Astrocyte (in vitro differentiated cells and primary cell): ENCODE results near the gene NECTIN4. TPM values are rescaled to one million over a fixed set of nuclear protein-coding genes. Genes with fewer than 3 reads are reported as not detected.

Source experiments
- DNase-seq: peaks from one replicate; pipeline ENCODE4 v3.0.0-alpha.2; 2010; ENCODE audit warnings: low read depth
- FAIRE-seq: peaks from 2 replicates; lab custom pipeline; 2011; peaks lifted over from hg19 to GRCh38; lab: Jason Lieb, UNC
- H2AFZ ChIP-seq: 2 replicates; pipeline ENCODE4 v1.6.0; 2012; ENCODE audit warnings: low read depth, low read length, inconsistent platforms
- H3K27ac ChIP-seq: 2 replicates; pipeline ENCODE4 v1.5.1; 2011; ENCODE audit warnings: low read depth, low read length, inconsistent platforms
- H3K27me3 ChIP-seq: 2 replicates; pipeline ENCODE4 v1.6.0; 2011; ENCODE audit warnings: low read length, inconsistent platforms; ENCODE audit not compliant: insufficient read depth
- H3K36me3 ChIP-seq: 2 replicates; pipeline ENCODE4 v1.5.1; 2011; ENCODE audit warnings: low read length, inconsistent platforms; ENCODE audit not compliant: insufficient read depth
- H3K4me1 ChIP-seq: 2 replicates; pipeline ENCODE4 v1.5.1; 2011; ENCODE audit warnings: low read length, inconsistent platforms; ENCODE audit not compliant: insufficient read depth
- H3K4me2 ChIP-seq: 2 replicates; pipeline ENCODE4 v1.6.0; 2012; ENCODE audit warnings: low read length, inconsistent platforms
- H3K4me3 ChIP-seq: 2 replicates; pipeline ENCODE4 v1.5.1; 2011; ENCODE audit warnings: low read depth, mild to moderate bottlenecking, low read length, inconsistent platforms; ENCODE audit not compliant: insufficient read depth
- H3K79me2 ChIP-seq: 2 replicates; pipeline ENCODE4 v1.6.0; 2012; ENCODE audit warnings: mild to moderate bottlenecking, low read length, inconsistent platforms; ENCODE audit not compliant: insufficient read depth
- H3K9ac ChIP-seq: 2 replicates; pipeline ENCODE4 v1.6.0; 2012; ENCODE audit warnings: mild to moderate bottlenecking, low read length, inconsistent platforms
- H3K9me3 ChIP-seq: 2 replicates; pipeline ENCODE4 v1.5.1; 2012; ENCODE audit warnings: low read depth, mild to moderate bottlenecking, low read length, inconsistent platforms; ENCODE audit not compliant: insufficient read depth
- H4K20me1 ChIP-seq: 2 replicates; pipeline ENCODE4 v1.6.0; 2012; ENCODE audit warnings: low read length, inconsistent platforms; ENCODE audit not compliant: insufficient read depth
- H3K27ac Mint-ChIP-seq: one replicate; pipeline ENCODE4 v1.8.0; 2021; ENCODE audit warnings: mild to moderate bottlenecking, mixed read lengths; ENCODE audit not compliant: unreplicated experiment
- H3K27me3 Mint-ChIP-seq: one replicate; pipeline ENCODE4 v1.8.0; 2021; ENCODE audit warnings: low read depth, mixed read lengths; ENCODE audit not compliant: unreplicated experiment
- H3K36me3 Mint-ChIP-seq: one replicate; pipeline ENCODE4 v1.8.0; 2021; ENCODE audit warnings: low read depth, mixed read lengths; ENCODE audit not compliant: unreplicated experiment
- H3K4me1 Mint-ChIP-seq: one replicate; pipeline ENCODE4 v1.8.0; 2021; ENCODE audit warnings: low read depth, mixed read lengths; ENCODE audit not compliant: unreplicated experiment
- H3K4me3 Mint-ChIP-seq: one replicate; pipeline ENCODE4 v1.8.0; 2021; ENCODE audit warnings: mild to moderate bottlenecking, moderate library complexity, mixed read lengths; ENCODE audit not compliant: unreplicated experiment
- H3K9me3 Mint-ChIP-seq: one replicate; pipeline ENCODE4 v1.8.0; 2021; ENCODE audit warnings: mild to moderate bottlenecking, mixed read lengths; ENCODE audit not compliant: unreplicated experiment
- EZH2 ChIP-seq: IDR thresholded peaks from 2 replicates; pipeline ENCODE4 v1.6.1; 2012; ENCODE audit warnings: mild to moderate bottlenecking, low read length, inconsistent platforms; ENCODE audit not compliant: insufficient read depth
- total RNA-seq: library from RNA; stranded (reverse); gene quantifications from 2 replicates; pipeline ENCODE4 v1.2.1, GENCODE V29; 2021
- TF ChIP-seq, protein P1 (sequence below): IDR thresholded peaks from 2 replicates; pipeline ENCODE4 v1.5.1; 2011; ENCODE audit warnings: low read depth, mild to moderate bottlenecking, inconsistent platforms, low read length, moderate library complexity; ENCODE audit not compliant: insufficient read depth

NECTIN4 gene
- total RNA-seq, 1 donor from 2014 or later, result 1.9 TPM

DNA sequence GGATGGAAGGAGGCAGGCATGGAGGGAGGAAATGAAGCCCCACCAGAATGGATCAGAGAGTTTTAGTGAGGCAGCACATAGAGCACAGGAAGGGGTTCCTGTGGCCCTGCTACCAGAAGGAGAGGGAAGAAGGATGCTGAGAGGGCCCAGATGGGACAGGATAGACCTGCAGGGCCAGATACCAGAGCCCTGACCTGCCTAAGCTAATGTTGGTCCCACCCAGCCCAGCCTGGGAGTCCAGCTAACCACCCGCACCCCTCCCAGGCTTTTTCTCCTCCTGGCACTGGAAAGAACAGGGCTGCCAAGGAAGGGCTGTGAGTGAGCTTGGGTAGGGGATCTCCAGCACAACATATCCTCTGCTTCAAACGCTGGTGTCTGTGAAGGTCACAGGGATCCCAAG lies 6.9 kb downstream of the NECTIN4 start:
- Mint-ChIP-seq H3K4me1 (peaks cover 55% of the 10 kb centered on the region), H3K4me3 (peak overlapping the region; percentile 28), H3K27ac (peak overlapping the region; percentile 89)

DNA sequence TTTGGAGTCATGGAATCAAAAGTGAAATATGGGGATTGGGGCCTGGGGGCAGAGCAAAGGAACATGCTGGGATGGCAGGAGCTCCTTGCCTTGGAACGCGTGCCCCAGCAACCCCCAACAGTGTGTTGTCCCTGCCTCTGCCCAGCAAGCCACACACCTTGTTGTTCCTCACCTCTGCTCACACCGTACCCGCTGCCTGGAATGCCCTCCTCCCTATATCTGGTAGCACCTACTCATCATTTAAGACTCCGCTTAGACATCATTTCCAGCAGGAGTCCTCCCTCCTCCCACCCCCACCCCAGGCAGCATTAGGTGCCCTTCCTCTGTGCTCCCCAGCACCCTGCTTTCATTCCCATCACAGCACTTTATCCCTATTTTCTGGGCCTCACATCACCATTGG lies 7.8 kb downstream of the NECTIN4 start:
- DNase-seq (no peak), FAIRE-seq (no peak)
- no peak overlapping the region for H3K4me3 Mint-ChIP-seq
- TF ChIP-seq EZH2, result no peak
- TF ChIP-seq, protein P1, sequence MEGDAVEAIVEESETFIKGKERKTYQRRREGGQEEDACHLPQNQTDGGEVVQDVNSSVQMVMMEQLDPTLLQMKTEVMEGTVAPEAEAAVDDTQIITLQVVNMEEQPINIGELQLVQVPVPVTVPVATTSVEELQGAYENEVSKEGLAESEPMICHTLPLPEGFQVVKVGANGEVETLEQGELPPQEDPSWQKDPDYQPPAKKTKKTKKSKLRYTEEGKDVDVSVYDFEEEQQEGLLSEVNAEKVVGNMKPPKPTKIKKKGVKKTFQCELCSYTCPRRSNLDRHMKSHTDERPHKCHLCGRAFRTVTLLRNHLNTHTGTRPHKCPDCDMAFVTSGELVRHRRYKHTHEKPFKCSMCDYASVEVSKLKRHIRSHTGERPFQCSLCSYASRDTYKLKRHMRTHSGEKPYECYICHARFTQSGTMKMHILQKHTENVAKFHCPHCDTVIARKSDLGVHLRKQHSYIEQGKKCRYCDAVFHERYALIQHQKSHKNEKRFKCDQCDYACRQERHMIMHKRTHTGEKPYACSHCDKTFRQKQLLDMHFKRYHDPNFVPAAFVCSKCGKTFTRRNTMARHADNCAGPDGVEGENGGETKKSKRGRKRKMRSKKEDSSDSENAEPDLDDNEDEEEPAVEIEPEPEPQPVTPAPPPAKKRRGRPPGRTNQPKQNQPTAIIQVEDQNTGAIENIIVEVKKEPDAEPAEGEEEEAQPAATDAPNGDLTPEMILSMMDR, result no peak
- H3K9me3 ChIP-seq, result no peaks in the 10 kb centered on the region
- no peaks in the 10 kb centered on the region for H3K27me3 Mint-ChIP-seq
- peaks cover 35% of the 10 kb centered on the region for H3K4me1 ChIP-seq
- no peaks in the 10 kb centered on the region for H3K27me3 ChIP-seq
- no peaks in the 10 kb centered on the region for H3K36me3 Mint-ChIP-seq
- H3K27ac Mint-ChIP-seq, result peak overlapping the region; percentile 94
- H3K9ac ChIP-seq, result no peak overlapping the region
- peaks cover 6% of the 10 kb centered on the region for H3K9me3 Mint-ChIP-seq
- no peak overlapping the region for H3K4me2 ChIP-seq
- no peaks in the 10 kb centered on the region for H3K79me2 ChIP-seq
- no peak overlapping the region for H2AFZ ChIP-seq
- H3K27ac ChIP-seq, result no peak overlapping the region
- peaks cover 54% of the 10 kb centered on the region for H3K4me1 Mint-ChIP-seq
- H4K20me1 ChIP-seq, result no peaks in the 10 kb centered on the region
- H3K4me3 ChIP-seq, result no peak overlapping the region
- H3K36me3 ChIP-seq, result no peaks in the 10 kb centered on the region

More for the DNA sequence above, 6.9 kb downstream of the NECTIN4 start:
- no peak overlapping the region for H3K4me3 ChIP-seq
- H3K4me2 ChIP-seq, result no peak overlapping the region
- peaks cover 35% of the 10 kb centered on the region for H3K4me1 ChIP-seq
- no peaks in the 10 kb centered on the region for H3K36me3 Mint-ChIP-seq
- DNase-seq, result no peak
- no peaks in the 10 kb centered on the region for H3K27me3 Mint-ChIP-seq
- H4K20me1 ChIP-seq, result no peaks in the 10 kb centered on the region
- peaks cover 4% of the 10 kb centered on the region for H3K9me3 Mint-ChIP-seq
- H3K27me3 ChIP-seq, result no peaks in the 10 kb centered on the region
- H3K9ac ChIP-seq, result no peak overlapping the region
- TF ChIP-seq, protein P1, result no peak
- TF ChIP-seq EZH2, result no peak
- no peaks in the 10 kb centered on the region for H3K9me3 ChIP-seq
- H3K79me2 ChIP-seq, result no peaks in the 10 kb centered on the region
- H2AFZ ChIP-seq, result no peak overlapping the region
- no peak for FAIRE-seq
- H3K27ac ChIP-seq, result no peak overlapping the region
- no peaks in the 10 kb centered on the region for H3K36me3 ChIP-seq

DNA sequence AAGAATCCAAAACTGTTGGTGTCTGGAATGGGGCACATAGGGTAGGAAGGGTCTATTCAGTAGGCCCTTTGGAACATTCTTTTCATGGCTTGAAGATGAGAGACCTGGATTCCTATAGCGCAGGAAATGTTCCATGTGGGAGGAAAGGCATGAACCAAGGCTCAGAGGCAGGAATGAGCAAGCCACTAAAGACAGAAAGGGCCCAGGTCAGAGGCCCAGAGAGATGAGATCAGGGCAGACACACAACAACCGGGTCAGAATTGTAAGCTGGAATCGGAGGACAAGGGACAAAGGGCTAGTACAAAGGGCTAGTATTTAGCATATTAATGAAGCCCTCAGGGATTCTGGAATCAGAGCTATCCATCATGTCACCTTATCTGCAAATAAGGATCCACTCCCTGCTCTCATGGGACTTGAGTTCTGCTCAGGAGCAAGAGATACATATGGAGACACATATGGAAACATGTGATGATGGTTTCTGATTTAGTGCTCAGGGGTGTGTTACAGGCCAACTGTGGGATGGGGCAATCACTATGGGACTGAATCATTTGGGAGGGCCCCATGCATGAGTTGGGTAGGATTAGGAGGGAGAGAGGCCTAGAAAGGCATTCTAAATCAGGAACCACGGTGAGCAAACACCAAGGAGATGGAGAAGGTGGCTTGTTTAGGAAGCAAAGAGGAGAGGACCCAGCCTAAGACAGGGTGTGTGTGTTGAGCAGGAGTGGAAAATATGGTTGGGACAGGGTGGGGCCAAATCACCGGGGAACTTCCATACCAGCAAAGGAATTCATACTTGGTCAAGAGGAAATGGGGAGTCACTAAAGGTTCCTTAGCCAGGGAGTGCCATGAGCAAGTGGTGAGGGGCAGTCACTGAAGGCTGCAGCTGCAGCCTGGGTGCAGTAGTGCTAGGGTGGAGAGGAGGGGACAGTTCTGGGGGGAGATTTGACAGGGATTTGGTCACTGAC lies 8.6 kb downstream of the NECTIN4 start:
- Mint-ChIP-seq H3K4me1 (peaks cover 48% of the 10 kb centered on the region), H3K27ac (peak overlapping the region; percentile 94), H3K9me3 (peaks cover 7% of the 10 kb centered on the region), H3K4me3 (peak overlapping the region; percentile 55), H3K27me3 (no peaks in the 10 kb centered on the region), H3K36me3 (no peaks in the 10 kb centered on the region)
- TF ChIP-seq, protein P1, result no peak
- no peak for TF ChIP-seq EZH2
- H3K4me2 ChIP-seq, result peak overlapping the region; percentile 4
- peaks cover 34% of the 10 kb centered on the region for H3K4me1 ChIP-seq
- DNase-seq (peak; percentile 65), FAIRE-seq (no peak)
- H3K9me3 ChIP-seq, result no peaks in the 10 kb centered on the region
- no peak overlapping the region for H3K9ac ChIP-seq
- H2AFZ ChIP-seq, result no peak overlapping the region
- H3K36me3 ChIP-seq, result no peaks in the 10 kb centered on the region
- no peaks in the 10 kb centered on the region for H4K20me1 ChIP-seq
- no peak overlapping the region for H3K4me3 ChIP-seq
- no peaks in the 10 kb centered on the region for H3K27me3 ChIP-seq
- H3K79me2 ChIP-seq, result no peaks in the 10 kb centered on the region
- H3K27ac ChIP-seq, result no peak overlapping the region
